Stimulated activated naive CD8-positive, alpha-beta T cell treated with anti-CD3 and anti-CD28 coated beads, Interleukin-15, Interleukin-2, amounts not matched to agents 100 ng/mL and 50 ng/mL, for 24 hours (primary cell): ENCODE data around the gene SMCO2.

ENCODE experiments used
- H3K27ac Mint-ChIP-seq: one replicate; pipeline ENCODE4 v1.8.0; 2021; ENCODE audit warnings: mild to moderate bottlenecking, mixed read lengths
- H3K27me3 Mint-ChIP-seq: one replicate; pipeline ENCODE4 v1.8.0; 2021; ENCODE audit warnings: mixed read lengths
- H3K36me3 Mint-ChIP-seq: one replicate; pipeline ENCODE4 v1.8.0; 2021; ENCODE audit warnings: low read depth, mixed read lengths
- H3K4me1 Mint-ChIP-seq: one replicate; pipeline ENCODE4 v1.8.0; 2021; ENCODE audit warnings: low read depth, mixed read lengths
- H3K4me3 Mint-ChIP-seq: one replicate; pipeline ENCODE4 v1.8.0; 2021; ENCODE audit warnings: mild to moderate bottlenecking, mixed read lengths
- H3K9me3 Mint-ChIP-seq: one replicate; pipeline ENCODE4 v1.8.0; 2021; ENCODE audit warnings: mixed read lengths

SMCO2 gene

GRCh38 chr12:27502021-27502435 is 55.5 kb downstream of the SMCO2 start:
- Mint-ChIP-seq H3K27ac (peak overlapping the region; percentile 74), H3K9me3 (peaks cover 5% of the 10 kb centered on the region), H3K4me3 (peak overlapping the region; percentile 28), H3K27me3 (peaks cover 62% of the 10 kb centered on the region), H3K36me3 (no peaks in the 10 kb centered on the region), H3K4me1 (peaks cover 39% of the 10 kb centered on the region)

- Mint-ChIP-seq H3K4me1 (peaks cover 16% of the 10 kb centered on the region), H3K27ac (no peak overlapping the region), H3K9me3 (peaks cover 5% of the 10 kb centered on the region), H3K27me3 (peaks cover 50% of the 10 kb centered on the region), H3K4me3 (no peak overlapping the region), H3K36me3 (no peaks in the 10 kb centered on the region)
These were observed 58.0 kb downstream of the SMCO2 start for GRCh38 chr12:27504507-27504906.

DNA sequence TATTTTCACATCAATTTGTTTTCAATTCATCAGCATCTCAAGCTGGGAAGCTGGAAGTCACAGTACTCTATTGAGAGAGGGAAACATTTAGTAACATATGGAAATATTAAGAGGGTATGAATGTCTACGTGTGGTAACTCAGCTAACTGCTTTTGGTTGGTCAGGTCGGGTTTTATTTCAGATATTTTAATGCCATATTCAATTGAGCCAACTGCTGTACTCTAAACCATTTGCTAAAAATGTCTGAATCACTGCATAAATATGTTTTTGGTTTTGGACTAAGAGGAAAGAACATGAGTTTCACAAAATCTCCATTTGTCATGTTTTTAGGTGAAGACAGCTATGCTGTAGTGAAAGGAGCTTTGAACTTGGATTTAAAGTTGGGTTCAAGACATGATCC is 58.6 kb downstream of the SMCO2 start:
- no peak overlapping the region for H3K27ac Mint-ChIP-seq
- H3K4me3 Mint-ChIP-seq, result no peak overlapping the region
- H3K4me1 Mint-ChIP-seq, result peaks cover 16% of the 10 kb centered on the region
- H3K27me3 Mint-ChIP-seq, result peaks cover 47% of the 10 kb centered on the region
- H3K36me3 Mint-ChIP-seq, result no peaks in the 10 kb centered on the region
- H3K9me3 Mint-ChIP-seq, result peaks cover 5% of the 10 kb centered on the region

- H3K27me3 Mint-ChIP-seq, result peaks cover 41% of the 10 kb centered on the region
- peaks cover 5% of the 10 kb centered on the region for H3K9me3 Mint-ChIP-seq
- H3K4me3 Mint-ChIP-seq, result no peak overlapping the region
- no peaks in the 10 kb centered on the region for H3K36me3 Mint-ChIP-seq
- peaks cover 16% of the 10 kb centered on the region for H3K4me1 Mint-ChIP-seq
- H3K27ac Mint-ChIP-seq, result no peak overlapping the region
These were observed 59.2 kb downstream of the SMCO2 start for GRCh38 chr12:27505761-27506160.

DNA sequence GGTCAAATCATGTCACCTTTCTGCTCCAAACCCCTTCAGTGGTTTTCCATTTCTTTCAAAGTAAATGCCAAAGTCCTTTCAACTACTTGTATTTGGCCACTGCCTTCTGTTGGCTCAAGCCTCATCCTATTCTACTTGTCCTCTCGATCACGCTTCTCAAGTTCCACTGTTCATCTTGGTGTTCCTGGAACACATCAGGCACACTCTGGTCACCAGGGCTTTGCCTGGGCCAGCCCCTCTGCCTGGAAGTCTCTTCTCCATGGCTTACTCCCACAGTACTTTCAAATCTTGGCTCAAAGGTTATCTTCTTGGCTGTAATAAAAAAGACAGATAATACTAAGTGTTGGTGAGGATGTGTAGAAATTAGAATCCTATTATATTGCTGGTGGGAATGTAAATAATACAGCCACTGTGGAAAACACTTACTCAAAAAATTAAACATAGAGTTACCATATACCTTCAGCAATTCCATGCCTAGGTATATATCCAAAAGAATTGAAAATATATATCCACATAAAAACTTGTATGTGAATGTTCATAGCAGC is 60.2 kb downstream of the SMCO2 start:
- H3K27ac Mint-ChIP-seq, result no peak overlapping the region
- H3K4me3 Mint-ChIP-seq, result no peak overlapping the region
- peaks cover 12% of the 10 kb centered on the region for H3K4me1 Mint-ChIP-seq
- H3K36me3 Mint-ChIP-seq, result no peaks in the 10 kb centered on the region
- H3K9me3 Mint-ChIP-seq, result peaks cover 5% of the 10 kb centered on the region
- peaks cover 36% of the 10 kb centered on the region for H3K27me3 Mint-ChIP-seq

DNA sequence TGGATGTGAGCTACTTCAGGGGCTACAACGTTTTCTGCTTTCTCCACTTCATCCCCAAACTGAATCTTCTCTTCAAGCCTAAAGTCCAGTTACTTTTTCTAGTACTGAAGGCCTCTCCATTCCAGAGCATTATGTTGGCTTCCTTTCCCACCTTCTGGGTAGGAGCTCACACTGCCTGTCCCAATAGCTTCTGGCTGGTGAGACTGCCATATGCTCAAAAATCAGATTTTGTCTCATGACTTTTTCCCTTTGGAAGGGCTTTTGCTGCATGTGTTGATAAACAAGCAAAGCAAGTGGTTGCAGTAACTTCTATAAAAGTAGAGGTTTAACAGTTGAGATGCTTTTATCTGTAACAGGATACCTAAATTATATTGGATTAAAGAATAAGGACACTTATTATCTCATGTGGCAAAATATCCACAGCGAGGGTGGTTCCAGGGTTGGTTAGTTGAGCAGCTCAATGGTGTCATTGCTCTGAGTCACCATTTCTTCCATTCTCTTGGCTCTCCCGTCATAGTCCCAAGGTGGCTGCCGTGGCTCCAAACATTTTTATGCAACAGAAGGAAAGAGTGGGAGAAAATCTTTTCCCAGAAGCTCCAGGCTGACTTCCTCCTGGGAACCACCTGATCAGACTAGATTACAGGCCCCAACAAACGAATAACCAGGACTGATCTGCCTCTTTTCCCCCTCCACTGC is 62.3 kb downstream of the SMCO2 start:
- no peaks in the 10 kb centered on the region for H3K36me3 Mint-ChIP-seq
- H3K27me3 Mint-ChIP-seq, result peaks cover 33% of the 10 kb centered on the region
- H3K4me1 Mint-ChIP-seq, result no peaks in the 10 kb centered on the region
- H3K9me3 Mint-ChIP-seq, result peaks cover 5% of the 10 kb centered on the region
- H3K27ac Mint-ChIP-seq, result no peak overlapping the region
- H3K4me3 Mint-ChIP-seq, result no peak overlapping the region

DNA sequence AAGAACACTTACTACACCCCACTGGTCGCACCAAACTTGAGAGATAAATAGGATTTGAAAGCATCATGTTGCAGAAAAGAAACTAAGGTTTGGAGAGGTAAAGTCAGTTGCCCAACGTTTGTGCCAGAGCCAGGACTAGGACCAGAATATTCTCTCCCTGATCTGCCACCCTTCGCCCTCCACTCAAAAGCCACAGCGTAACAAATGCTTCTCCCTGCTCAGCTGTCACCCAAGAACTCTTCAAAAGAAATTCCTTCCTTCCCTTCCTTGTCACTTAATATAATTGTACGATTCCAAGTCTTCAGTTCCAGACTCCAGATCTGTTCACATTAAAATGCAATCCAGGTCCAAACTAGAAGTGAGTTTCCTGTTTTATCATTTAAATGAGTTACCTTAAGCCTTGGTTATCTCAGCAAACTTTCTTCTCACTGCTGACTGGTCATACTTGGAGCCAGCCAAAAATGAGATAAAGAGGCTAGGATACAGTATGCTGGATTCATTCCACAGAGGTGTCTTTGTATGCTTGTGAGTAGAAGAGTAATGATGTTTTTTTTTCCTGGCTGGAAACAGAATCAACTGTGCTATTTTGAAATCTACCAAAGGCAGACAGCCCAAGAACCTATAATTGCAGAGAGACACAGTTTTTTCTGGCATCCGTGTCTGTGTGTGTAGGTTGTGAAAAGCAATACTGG is 64.6 kb downstream of the SMCO2 start:
- peaks cover 5% of the 10 kb centered on the region for H3K9me3 Mint-ChIP-seq
- H3K4me1 Mint-ChIP-seq, result no peaks in the 10 kb centered on the region
- H3K4me3 Mint-ChIP-seq, result no peak overlapping the region
- H3K36me3 Mint-ChIP-seq, result no peaks in the 10 kb centered on the region
- peaks cover 17% of the 10 kb centered on the region for H3K27me3 Mint-ChIP-seq
- H3K27ac Mint-ChIP-seq, result no peak overlapping the region

GRCh38 chr12:27511723-27512045 is 65.1 kb downstream of the SMCO2 start:
- Mint-ChIP-seq H3K4me3 (no peak overlapping the region), H3K9me3 (peaks cover 2% of the 10 kb centered on the region), H3K36me3 (no peaks in the 10 kb centered on the region), H3K27ac (no peak overlapping the region), H3K4me1 (no peaks in the 10 kb centered on the region), H3K27me3 (peaks cover 17% of the 10 kb centered on the region)

DNA sequence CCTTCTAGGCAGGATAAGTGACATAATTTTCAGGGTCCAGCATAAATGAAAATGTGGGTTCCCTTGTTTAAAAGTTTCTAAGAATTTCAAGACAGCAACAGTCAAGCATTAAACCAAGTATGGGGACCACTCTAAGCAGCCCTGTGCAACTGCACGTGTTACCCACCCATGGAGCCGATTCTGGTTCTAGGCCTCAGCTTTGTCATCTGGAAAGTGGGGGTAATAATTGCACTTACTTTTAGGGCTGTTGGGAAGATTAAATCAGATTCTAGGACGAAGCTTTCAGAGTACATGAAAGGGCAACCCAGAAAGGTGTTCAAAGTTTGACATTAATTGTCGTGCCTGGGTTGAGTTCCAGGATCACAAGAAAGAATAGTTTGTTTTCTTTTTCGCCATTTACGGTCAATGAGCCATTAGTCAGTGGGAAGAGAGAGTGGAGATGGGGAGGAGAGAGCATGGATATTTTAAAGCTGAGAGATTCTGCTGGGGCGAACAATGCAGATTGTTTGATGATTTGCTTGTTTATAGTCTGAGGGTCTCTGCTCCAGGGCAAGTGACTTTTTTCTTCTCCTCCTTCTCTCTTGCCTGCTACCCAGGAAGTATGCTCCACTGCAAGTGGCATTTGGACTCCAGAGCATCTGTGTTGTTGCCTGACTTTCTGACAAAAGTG is 66.8 kb downstream of the SMCO2 start:
- Mint-ChIP-seq H3K27me3 (peaks cover 18% of the 10 kb centered on the region), H3K9me3 (no peaks in the 10 kb centered on the region), H3K27ac (no peak overlapping the region), H3K4me1 (no peaks in the 10 kb centered on the region), H3K4me3 (no peak overlapping the region), H3K36me3 (no peaks in the 10 kb centered on the region)

DNA sequence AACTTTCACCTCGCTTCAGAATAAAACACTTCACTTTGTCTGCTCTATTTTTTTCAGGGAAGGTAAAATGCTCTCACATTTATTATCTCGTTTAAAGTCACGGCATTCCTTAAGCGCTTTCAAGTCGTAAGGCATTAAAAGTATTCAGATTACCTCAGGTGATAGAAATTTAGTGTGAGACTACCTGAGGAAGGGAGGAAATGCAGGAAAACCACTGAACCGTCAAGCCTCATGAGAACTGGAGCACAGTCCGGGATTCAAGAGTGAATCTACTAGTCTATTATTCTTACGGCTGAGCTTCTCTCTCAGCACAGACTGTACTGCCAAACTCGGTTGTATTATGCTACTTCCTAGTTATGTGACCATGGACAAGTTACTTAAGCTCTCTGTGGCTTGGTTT is 69.1 kb downstream of the SMCO2 start:
- no peak overlapping the region for H3K4me3 Mint-ChIP-seq
- no peaks in the 10 kb centered on the region for H3K9me3 Mint-ChIP-seq
- peaks cover 27% of the 10 kb centered on the region for H3K27me3 Mint-ChIP-seq
- no peaks in the 10 kb centered on the region for H3K4me1 Mint-ChIP-seq
- H3K27ac Mint-ChIP-seq, result no peak overlapping the region
- no peaks in the 10 kb centered on the region for H3K36me3 Mint-ChIP-seq

GRCh38 chr12:27516625-27517024 is 70.1 kb downstream of the SMCO2 start:
- H3K4me3 Mint-ChIP-seq, result no peak overlapping the region
- no peaks in the 10 kb centered on the region for H3K36me3 Mint-ChIP-seq
- peaks cover 30% of the 10 kb centered on the region for H3K27me3 Mint-ChIP-seq
- H3K4me1 Mint-ChIP-seq, result no peaks in the 10 kb centered on the region
- no peaks in the 10 kb centered on the region for H3K9me3 Mint-ChIP-seq
- no peak overlapping the region for H3K27ac Mint-ChIP-seq

GRCh38 chr12:27517546-27517945 is 71.0 kb downstream of the SMCO2 start:
- Mint-ChIP-seq H3K4me3 (no peak overlapping the region), H3K36me3 (no peaks in the 10 kb centered on the region), H3K27me3 (peaks cover 34% of the 10 kb centered on the region), H3K9me3 (no peaks in the 10 kb centered on the region), H3K4me1 (peaks cover 2% of the 10 kb centered on the region), H3K27ac (no peak overlapping the region)

GRCh38 chr12:27517961-27518665 is 71.6 kb downstream of the SMCO2 start:
- Mint-ChIP-seq H3K4me1 (peaks cover 6% of the 10 kb centered on the region), H3K36me3 (no peaks in the 10 kb centered on the region), H3K4me3 (no peak overlapping the region), H3K27me3 (peaks cover 34% of the 10 kb centered on the region), H3K27ac (no peak overlapping the region), H3K9me3 (no peaks in the 10 kb centered on the region)

- H3K4me1 Mint-ChIP-seq, result peaks cover 28% of the 10 kb centered on the region
- peaks cover 35% of the 10 kb centered on the region for H3K27me3 Mint-ChIP-seq
- H3K4me3 Mint-ChIP-seq, result no peak overlapping the region
- H3K36me3 Mint-ChIP-seq, result no peaks in the 10 kb centered on the region
- H3K9me3 Mint-ChIP-seq, result no peaks in the 10 kb centered on the region
- no peak overlapping the region for H3K27ac Mint-ChIP-seq
These were observed 74.5 kb downstream of the SMCO2 start for GRCh38 chr12:27521066-27521465.

- Mint-ChIP-seq H3K4me3 (no peak overlapping the region), H3K4me1 (peaks cover 30% of the 10 kb centered on the region), H3K27me3 (peaks cover 29% of the 10 kb centered on the region), H3K9me3 (no peaks in the 10 kb centered on the region), H3K27ac (no peak overlapping the region), H3K36me3 (no peaks in the 10 kb centered on the region)
These were observed 75.4 kb downstream of the SMCO2 start for GRCh38 chr12:27521981-27522380.
